NOMO-1 (cell line): Measurements from ENCODE around the gene P2RX4.
"Not testable (repeated sequence)": the region's sequence is repeated elsewhere in the genome, so short reads cannot be mapped to it uniquely, and the experiment has no call there.

ENCODE experiments used
- DNase-seq, 2 experiments: peaks; one replicate each; lab custom pipeline; 2025; ENCODE audit not compliant: unreplicated experiment in 2 of 2; lab: John Stamatoyannopoulos, UW

P2RX4 gene

GRCh38 chr12:121264951-121265515, 55.1 kb downstream of the P2RX4 start:
- DNase-seq: no peak

GRCh38 chr12:121267822-121268221, 57.9 kb downstream of the P2RX4 start:
- no peak for DNase-seq

DNA sequence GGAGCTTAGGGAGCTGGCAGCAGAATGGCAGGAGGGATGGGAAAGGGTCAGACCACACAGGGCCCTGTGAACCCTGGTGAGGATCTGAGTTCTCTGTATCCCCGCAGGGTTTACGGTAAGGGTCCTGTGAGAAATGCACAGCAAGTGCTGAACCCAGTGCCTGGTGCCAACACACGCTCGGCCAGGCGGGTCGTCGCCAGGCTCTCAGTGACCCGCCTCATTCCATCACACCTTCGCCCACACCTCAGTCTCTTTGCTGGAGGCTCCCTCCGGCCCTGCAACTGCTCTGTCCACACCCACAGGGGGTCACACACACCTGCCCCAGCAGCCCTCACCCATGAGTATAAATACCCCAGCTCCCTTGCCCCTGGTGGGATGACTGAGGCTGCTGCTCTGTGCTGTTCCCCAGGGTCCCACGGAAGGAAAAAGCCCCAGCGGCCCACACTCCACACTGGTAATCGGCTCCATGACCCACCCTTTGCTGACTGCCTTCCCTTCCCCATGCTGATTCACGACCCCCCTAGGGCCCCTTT, 63.5 kb downstream of the P2RX4 start:
- no peak for DNase-seq

DNA sequence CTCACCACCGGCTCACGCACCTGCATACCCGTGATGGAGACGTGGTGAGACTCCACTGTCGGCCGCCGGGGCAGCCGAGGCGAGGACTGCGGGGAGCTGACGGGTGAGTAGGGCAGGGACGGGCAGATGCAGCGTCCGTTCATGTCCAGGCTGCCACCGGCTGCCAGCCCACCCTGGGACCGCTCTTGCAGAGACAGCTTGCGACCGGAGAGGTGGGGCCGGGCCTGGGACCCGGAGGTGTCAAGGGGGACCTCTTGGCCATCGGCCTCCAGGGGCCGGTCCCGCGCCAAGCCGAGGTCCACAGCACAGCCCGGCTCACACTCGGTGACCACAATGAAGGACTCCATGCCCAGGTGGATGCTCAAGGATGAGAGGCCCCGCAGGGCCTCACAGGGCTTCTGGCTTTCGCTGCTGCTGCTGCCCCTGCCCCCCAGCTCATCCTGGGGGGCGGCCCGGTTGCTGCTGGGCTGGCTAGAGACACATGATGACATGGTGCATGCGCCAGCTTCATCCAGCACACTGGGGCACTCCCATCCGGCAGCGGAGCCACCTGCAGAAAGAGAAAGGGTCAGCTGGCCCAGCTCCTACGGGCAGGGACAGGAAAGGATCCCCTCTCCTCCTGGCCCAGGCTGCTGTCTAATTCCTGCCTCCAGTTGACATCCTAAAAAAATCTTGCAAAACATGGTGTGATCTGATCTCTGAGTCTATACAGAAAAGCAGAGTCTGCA, 64.3 kb downstream of the P2RX4 start:
- DNase-seq: no peak

DNA sequence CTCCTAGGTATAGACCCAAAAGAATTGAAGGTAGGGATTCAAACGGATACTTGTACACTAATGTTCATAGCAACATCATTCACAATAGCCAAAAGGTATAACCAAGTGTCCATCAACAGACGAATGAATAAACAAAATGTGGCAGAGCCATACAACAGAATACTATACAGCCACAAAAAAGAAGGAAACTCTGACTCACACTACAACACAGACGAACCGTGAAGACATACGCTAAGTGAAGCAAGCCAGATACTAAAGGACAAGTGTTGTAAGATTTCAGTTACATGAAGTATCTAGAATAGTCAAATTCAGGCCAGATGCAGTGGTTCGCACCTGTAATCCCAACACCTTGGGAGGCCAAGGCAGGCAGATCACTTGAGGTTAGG, 67.4 kb downstream of the P2RX4 start:
- DNase-seq: no peak

- peak in 1 of 2 experiments; percentile 38 for DNase-seq
Measured at GRCh38 chr12:121278169-121279070, 68.5 kb downstream of the P2RX4 start.

GRCh38 chr12:121279071-121279375, 69.1 kb downstream of the P2RX4 start:
- DNase-seq: no peak

DNA sequence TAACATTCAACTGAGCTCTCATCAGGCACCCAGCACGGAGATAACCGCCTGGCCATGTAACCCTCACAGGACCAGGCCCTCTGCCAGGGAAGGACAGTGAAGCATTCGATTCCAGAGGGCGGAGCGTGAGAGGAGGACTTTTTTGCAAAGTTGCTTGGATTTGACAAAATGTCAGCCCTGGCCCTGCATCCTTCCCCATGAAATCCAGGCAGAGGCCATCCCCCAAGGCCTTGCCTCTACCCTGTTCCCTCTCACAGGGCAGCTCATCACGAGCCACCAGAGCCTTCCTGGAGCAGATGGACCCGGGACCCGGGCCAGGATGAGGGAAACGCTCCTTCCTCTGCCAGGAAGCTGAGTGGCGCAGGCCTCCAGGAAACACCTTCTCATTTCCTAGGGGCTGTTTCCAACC, 69.6 kb downstream of the P2RX4 start:
- DNase-seq: no peak

GRCh38 chr12:121280531-121280930, 70.6 kb downstream of the P2RX4 start:
- DNase-seq: not testable (repeated sequence)

GRCh38 chr12:121281116-121281515, 71.2 kb downstream of the P2RX4 start:
- DNase-seq: not testable (repeated sequence)

- no peak for DNase-seq
Measured at GRCh38 chr12:121282072-121282742, 72.3 kb downstream of the P2RX4 start.

GRCh38 chr12:121282910-121283309, 73.0 kb downstream of the P2RX4 start:
- DNase-seq: not testable (repeated sequence)

- DNase-seq: no peak
Measured at GRCh38 chr12:121283388-121283787, 73.5 kb downstream of the P2RX4 start.
